ENCODE data around the gene CACNA1S. TPM values are rescaled to one million over a fixed set of nuclear protein-coding genes. Genes with fewer than 3 reads are reported as not detected.

Gene CACNA1S
- total RNA-seq, 1 experiment from 2014 or later: not detected

GRCh38 chr1:201109651-201110050 lies 2.6 kb downstream of the CACNA1S start:
- Mint-ChIP-seq H3K4me1 (peaks cover 14 to 28% of the 10 kb centered on the region in 2 experiments), H3K27me3 (ENCODE audit: low read depth) (peaks cover 27% of the 10 kb centered on the region), H3K9me3 (no peaks in the 10 kb centered on the region), H3K36me3 (ENCODE audit: insufficient read depth in 1 of 3, low read depth in 3 of 3) (no peaks in the 10 kb centered on the region), H3K27ac (no peak overlapping the region), H3K4me3 (no peak overlapping the region)
- no peak overlapping the region for H4K5ac ChIP-seq (ENCODE audit: insufficient read length, low read depth, low read length)
- H3K4ac ChIP-seq (ENCODE audit: low read depth, low read length): no peak overlapping the region
- no peak for DNase-seq
- H3K79me1 ChIP-seq (ENCODE audit: insufficient read depth, low read depth, low read length, poor library complexity, severe bottlenecking): no peaks in the 10 kb centered on the region
- H2BK120ac ChIP-seq (ENCODE audit: low read depth, low read length, poor library complexity, severe bottlenecking): no peak overlapping the region
- no peak overlapping the region for H4K91ac ChIP-seq (ENCODE audit: insufficient read length, low read depth, low read length)
- H2BK15ac ChIP-seq (ENCODE audit: low read depth, low read length): no peak overlapping the region
- H3K23me2 ChIP-seq (ENCODE audit: insufficient read length, low read depth, low read length, poor library complexity, severe bottlenecking): peaks cover 7% of the 10 kb centered on the region
- H3K18ac ChIP-seq (ENCODE audit: insufficient read length, low read depth, low read length): no peak overlapping the region
- no peak overlapping the region for H2AFZ ChIP-seq (ENCODE audit: low read length)
- H4K20me1 ChIP-seq (ENCODE audit: control insufficient read depth, insufficient read depth, insufficient read length): no peaks in the 10 kb centered on the region
- H3T11ph ChIP-seq (ENCODE audit: low read length): no peak overlapping the region
- no peak overlapping the region for H3K56ac ChIP-seq (ENCODE audit: insufficient read length, low read depth, low read length)
- H4K8ac ChIP-seq (replicated peaks; ENCODE audit: insufficient read length, low read depth, low read length): no peak overlapping the region
- H3K27ac ChIP-seq (ENCODE audit: insufficient read length, low read depth, low read length): no peak overlapping the region
- no peak for TF ChIP-seq CTCF (conservative IDR thresholded peaks at IDR 0.05)
- no peaks in the 10 kb centered on the region for H3K79me2 ChIP-seq (ENCODE audit: insufficient read depth, low read length)
- no peak overlapping the region for H2AK5ac ChIP-seq (ENCODE audit: insufficient read length, low read length)
- H2BK12ac ChIP-seq (ENCODE audit: insufficient read length, low read depth, low read length): no peak overlapping the region
- no CpG with 5 or more reads among the region's 1 CpG for WGBS (ENCODE audit: extremely low coverage, insufficient read length, low lambda C conversion rate)
- no peak overlapping the region for H3K9ac ChIP-seq (ENCODE audit: extremely low read depth, insufficient read length, low read length)
- no peak overlapping the region for H2BK5ac ChIP-seq (ENCODE audit: insufficient read length, low read length)
- no peak overlapping the region for H3K4me2 ChIP-seq (ENCODE audit: insufficient read depth, insufficient read length, low read length)
- no peak overlapping the region for H3K14ac ChIP-seq (ENCODE audit: insufficient read depth, low read length)
- H3K9me3 ChIP-seq (ENCODE audit: control insufficient read depth, low read depth, low read length): no peaks in the 10 kb centered on the region
- H2BK20ac ChIP-seq (ENCODE audit: low read depth, low read length, poor library complexity, severe bottlenecking): no peak overlapping the region
- H3K23ac ChIP-seq (ENCODE audit: insufficient read length, low read depth, low read length): no peak overlapping the region
- H3K4me1 ChIP-seq (ENCODE audit: insufficient read depth, low read length): no peaks in the 10 kb centered on the region; the same call in 1 of the 2 replicates
- peaks cover 2% of the 10 kb centered on the region; the same call in 1 of the 2 replicates for H3K27me3 ChIP-seq (ENCODE audit: insufficient read depth, low read length)

Data from H9 (cell line).